DOHH2 (cell line): ENCODE measurements around the gene LANCL2.

Experiments
- EZH2phosphoT487 ChIP-seq: fragments of 200-600 bp; sonication (generic); IDR thresholded peaks from 2 replicates; pipeline ENCODE4 v1.6.1; 2017; ENCODE audit warnings: borderline replicate concordance, mild to moderate bottlenecking, antibody characterized with exemption, low read length, moderate library complexity, mixed read lengths
- TF ChIP-seq, protein P1 (sequence below): fragments of 200-600 bp; sonication (generic); IDR thresholded peaks from one replicate; pipeline ENCODE4 v1.5.1; 2014; ENCODE audit warnings: antibody characterized with exemption, mild to moderate bottlenecking, low read depth, low read length; ENCODE audit not compliant: poor library complexity, severe bottlenecking

DNA sequence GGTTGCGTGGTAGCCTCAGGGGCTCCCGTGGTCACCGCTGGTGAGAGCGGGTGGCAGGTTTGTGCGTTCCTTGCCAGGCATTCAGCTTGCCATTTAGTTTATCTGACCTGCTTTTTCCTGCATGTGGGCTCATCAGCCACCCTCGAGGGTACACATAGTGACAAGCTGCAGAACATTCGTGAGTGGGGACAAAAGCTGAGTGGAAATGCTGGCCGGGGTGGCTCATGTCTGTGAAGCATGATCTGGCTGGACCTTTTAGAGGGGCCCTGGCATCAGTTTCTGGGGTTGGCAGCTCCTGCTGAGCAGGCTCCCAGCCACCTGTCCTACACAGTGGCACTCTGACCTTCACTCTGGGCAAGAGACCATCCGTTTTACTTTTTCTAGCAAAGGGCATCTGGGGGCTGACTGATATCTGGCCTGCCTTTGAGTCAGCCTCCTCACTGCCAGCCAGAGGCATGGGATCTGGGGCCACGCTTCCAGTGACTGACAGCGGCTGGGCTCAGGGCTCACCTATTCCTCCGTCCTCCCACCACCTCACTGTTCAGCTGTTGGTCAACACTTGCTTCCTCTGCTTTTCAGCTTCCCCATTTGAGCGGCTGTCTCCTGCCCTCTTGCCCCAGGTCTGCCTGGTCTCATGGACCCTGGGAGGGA lies 75.0 kb downstream of the LANCL2 start:
- TF ChIP-seq, protein P1, sequence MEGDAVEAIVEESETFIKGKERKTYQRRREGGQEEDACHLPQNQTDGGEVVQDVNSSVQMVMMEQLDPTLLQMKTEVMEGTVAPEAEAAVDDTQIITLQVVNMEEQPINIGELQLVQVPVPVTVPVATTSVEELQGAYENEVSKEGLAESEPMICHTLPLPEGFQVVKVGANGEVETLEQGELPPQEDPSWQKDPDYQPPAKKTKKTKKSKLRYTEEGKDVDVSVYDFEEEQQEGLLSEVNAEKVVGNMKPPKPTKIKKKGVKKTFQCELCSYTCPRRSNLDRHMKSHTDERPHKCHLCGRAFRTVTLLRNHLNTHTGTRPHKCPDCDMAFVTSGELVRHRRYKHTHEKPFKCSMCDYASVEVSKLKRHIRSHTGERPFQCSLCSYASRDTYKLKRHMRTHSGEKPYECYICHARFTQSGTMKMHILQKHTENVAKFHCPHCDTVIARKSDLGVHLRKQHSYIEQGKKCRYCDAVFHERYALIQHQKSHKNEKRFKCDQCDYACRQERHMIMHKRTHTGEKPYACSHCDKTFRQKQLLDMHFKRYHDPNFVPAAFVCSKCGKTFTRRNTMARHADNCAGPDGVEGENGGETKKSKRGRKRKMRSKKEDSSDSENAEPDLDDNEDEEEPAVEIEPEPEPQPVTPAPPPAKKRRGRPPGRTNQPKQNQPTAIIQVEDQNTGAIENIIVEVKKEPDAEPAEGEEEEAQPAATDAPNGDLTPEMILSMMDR: no peak
- TF ChIP-seq EZH2phosphoT487: no peak
